ENCODE measurements around the gene CDHR1.
"Not testable (repeated sequence)": the region's sequence is repeated elsewhere in the genome, so short reads cannot be mapped to it uniquely, and the experiment has no call there.

CDHR1 gene

DNA sequence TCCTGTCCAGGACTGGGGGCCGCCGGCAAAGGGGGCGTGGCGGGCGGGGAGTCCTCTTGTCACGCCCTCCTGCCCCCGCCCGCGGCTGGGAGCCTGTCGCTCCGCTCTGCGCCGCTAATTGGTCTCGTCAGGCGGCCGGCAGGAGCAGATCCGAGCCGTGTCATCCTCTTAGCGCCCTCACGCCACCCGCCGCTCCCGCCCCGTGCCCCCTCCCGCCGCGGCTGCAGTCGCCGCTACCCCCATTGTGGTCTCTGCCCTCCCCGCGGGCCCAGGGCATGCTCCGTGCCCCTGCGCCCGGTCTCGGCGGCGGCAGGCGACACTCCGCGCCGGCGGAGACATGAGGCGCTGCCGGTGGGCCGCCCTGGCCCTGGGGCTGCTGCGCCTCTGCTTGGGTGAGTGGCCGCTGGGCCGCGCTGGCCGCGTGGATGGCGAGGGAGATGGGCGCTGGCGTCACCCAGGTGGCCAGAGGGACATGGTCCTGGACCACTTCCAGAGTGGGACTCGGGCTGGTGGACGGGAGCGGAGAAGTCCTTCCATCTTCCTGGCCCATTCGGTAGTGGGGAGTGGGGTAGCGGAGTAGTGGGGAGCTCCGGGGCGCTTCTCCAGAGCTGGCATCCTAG, at the start of gene CDHR1:
CDHR1 (plus strand) TSS at position 114 of the 620 bp plus-strand sequence; CDS start at position 338, 224 bp downstream.
- TF ChIP-seq, protein P1, sequence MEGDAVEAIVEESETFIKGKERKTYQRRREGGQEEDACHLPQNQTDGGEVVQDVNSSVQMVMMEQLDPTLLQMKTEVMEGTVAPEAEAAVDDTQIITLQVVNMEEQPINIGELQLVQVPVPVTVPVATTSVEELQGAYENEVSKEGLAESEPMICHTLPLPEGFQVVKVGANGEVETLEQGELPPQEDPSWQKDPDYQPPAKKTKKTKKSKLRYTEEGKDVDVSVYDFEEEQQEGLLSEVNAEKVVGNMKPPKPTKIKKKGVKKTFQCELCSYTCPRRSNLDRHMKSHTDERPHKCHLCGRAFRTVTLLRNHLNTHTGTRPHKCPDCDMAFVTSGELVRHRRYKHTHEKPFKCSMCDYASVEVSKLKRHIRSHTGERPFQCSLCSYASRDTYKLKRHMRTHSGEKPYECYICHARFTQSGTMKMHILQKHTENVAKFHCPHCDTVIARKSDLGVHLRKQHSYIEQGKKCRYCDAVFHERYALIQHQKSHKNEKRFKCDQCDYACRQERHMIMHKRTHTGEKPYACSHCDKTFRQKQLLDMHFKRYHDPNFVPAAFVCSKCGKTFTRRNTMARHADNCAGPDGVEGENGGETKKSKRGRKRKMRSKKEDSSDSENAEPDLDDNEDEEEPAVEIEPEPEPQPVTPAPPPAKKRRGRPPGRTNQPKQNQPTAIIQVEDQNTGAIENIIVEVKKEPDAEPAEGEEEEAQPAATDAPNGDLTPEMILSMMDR (IDR thresholded peaks at IDR 0.05; ENCODE audit: low read depth, low read length) = no peak
- H3K4me3 ChIP-seq (ENCODE audit: low read depth, low read length) = no peak within 1 kb of the TSS

DNA sequence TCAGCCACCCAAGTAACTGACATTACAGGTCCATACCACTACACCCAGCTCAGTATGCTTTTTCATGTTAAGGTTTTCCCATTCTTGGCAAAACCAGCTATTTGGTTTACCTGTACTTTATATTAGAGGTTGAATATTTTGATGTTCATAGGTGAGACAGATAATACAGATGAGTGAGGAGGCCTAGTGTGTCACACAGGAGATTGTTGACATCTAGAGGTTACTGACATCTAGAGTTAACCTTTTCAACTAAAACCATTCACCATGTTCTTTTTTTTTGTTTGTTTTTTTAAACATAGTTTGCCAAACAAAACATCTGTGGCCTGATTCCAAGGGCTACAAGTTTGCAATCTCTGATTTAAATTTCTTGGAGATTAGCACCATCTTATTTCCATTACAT, 47.0 kb upstream of the CDHR1 start:
- no peak overlapping the region for H3K4me3 ChIP-seq (ENCODE audit: low read depth, low read length)
- TF ChIP-seq, protein P1 (IDR thresholded peaks at IDR 0.05; ENCODE audit: low read depth, low read length) = no peak

DNA sequence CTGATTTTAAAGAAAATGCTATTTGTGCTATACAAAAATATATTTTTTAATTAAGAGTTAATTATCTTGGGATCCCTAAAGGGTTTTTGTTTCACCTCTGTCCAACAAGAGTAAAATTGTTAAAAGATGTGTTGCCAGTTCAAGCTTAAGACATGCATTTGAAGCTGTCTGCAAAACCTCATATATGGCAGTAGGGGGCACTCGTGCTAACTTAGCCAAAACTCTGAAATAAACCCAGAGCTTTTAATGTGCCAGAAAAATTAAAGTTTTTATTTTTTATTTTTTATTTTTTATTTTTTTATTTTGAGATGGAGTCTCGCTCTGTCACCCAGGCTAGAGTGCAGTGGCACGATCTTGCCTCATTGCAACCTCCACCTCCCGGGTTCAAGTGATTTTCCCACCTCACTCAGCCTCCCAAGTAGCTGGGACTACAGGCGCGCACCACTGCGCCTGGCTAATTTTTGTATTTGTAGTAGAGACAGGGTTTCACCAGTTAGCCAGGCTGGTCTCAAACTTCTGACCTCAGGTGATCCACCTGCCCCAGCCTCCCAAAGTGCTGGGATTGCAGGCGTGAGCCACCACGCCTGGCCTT, 46.2 kb upstream of the CDHR1 start:
- H3K4me3 ChIP-seq (ENCODE audit: low read depth, low read length) = not testable (repeated sequence)
- TF ChIP-seq, protein P1 (IDR thresholded peaks at IDR 0.05; ENCODE audit: low read depth, low read length) = peak; percentile 73

DNA sequence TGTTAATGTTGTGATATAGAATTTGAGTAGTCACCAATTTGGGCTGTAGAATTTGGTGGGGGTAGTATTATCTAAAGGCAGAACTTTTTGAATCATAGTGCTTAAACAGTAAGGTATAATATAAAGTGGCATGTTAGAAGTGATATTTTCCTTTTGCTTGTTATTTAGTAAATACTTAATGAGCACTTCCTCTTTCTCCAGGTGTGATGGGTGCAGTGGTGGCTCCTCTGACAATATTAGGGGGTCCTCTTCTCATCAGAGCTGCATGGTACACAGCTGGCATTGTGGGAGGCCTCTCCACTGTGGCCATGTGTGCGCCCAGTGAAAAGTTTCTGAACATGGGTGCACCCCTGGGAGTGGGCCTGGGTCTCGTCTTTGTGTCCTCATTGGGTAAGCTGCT, 44.5 kb upstream of the CDHR1 start:
- H3K4me3 ChIP-seq (ENCODE audit: low read depth, low read length) = no peak overlapping the region
- TF ChIP-seq, protein P1 (IDR thresholded peaks at IDR 0.05; ENCODE audit: low read depth, low read length) = no peak

DNA sequence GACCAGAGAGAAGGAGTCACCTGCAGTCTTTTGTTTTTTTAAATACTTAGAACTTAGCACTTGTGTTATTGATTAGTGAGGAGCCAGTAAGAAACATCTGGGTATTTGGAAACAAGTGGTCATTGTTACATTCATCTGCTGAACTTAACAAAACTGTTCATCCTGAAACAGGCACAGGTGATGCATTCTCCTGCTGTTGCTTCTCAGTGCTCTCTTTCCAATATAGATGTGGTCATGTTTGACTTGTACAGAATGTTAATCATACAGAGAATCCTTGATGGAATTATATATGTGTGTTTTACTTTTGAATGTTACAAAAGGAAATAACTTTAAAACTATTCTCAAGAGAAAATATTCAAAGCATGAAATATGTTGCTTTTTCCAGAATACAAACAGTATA, 41.6 kb upstream of the CDHR1 start:
- TF ChIP-seq, protein P1 (IDR thresholded peaks at IDR 0.05; ENCODE audit: low read depth, low read length) = no peak

DNA sequence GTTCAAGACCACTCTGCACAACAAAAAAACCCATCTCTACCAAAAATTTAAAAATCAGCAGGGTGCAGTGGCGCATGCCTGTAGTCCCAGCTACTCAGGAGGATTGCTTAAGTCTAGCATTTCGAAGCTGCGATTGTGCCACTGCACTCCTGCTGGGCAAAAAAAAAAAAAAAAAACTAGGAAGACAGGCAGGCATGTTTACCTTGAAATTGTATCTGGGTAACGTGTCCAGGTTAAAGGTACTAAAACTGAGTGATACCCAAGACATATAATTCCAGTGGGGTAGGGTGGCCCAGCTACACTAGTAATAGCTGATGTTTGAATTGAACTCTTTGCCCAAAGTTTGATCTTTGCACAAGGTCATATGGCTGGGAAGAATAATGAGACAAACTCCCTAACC, 38.8 kb upstream of the CDHR1 start:
- TF ChIP-seq, protein P1 (IDR thresholded peaks at IDR 0.05; ENCODE audit: low read depth, low read length) = no peak
- H3K4me3 ChIP-seq (ENCODE audit: low read depth, low read length) = no peak overlapping the region

More for the DNA sequence above, 41.6 kb upstream of the CDHR1 start:
- H3K4me3 ChIP-seq (ENCODE audit: low read depth, low read length) = no peak overlapping the region

DNA sequence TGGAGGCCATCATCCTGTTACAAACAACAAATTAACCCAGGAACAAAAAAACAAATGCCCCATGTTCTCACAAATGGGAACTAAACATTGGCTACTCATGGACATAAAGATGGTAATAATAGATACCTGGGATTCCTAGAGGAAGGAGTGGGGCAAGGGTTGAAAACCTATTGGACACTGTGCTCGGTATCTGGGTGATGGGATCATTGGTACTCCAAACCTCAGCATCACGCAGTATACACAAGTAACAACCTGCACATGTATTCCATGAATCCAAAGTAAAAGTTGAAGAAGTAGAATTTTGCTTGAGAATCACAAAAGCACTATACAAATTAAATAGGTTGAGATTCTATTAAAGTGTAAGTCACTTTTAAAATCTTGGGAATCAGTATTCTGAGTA, 38.3 kb upstream of the CDHR1 start:
- no peak overlapping the region for H3K4me3 ChIP-seq (ENCODE audit: low read depth, low read length)
- TF ChIP-seq, protein P1 (IDR thresholded peaks at IDR 0.05; ENCODE audit: low read depth, low read length) = no peak
